ENCODE results near the gene MRPS17.

- no peak for TF ChIP-seq CTCF (IDR thresholded peaks at IDR 0.05)
- TF ChIP-seq EZH2 (IDR thresholded peaks at IDR 0.05; ENCODE audit: borderline replicate concordance, insufficient read depth, low read depth, low read length, poor library complexity, severe bottlenecking) = no peak
Observed at GRCh38 chr7:55977831-55978230, 26.2 kb downstream of the MRPS17 start.
